Measurements from ENCODE around the gene CCDC154.

- TF ChIP-seq CTCF (IDR thresholded peaks at IDR 0.05), result no peak
- no peak for TF ChIP-seq EZH2 (IDR thresholded peaks at IDR 0.05)
- no peak for TF ChIP-seq EZH2phosphoT487 (IDR thresholded peaks at IDR 0.05)
These were observed 16.8 kb upstream of the CCDC154 start for GRCh38 chr16:1461146-1461545.
